ENCODE measurements around the gene VIL1. TPM values are rescaled to one million over a fixed set of nuclear protein-coding genes. Genes with fewer than 3 reads are reported as not detected.
A peak's percentile ranks its signal among the peaks of the same experiment; 100 is the strongest.

VIL1 gene
- total RNA-seq (2012; rRNA removed): not detected in 2 replicates
- not detected in 2 replicates for polyA plus RNA-seq (2012; rRNA removed)
- polyA plus RNA-seq (2012; cell fraction: cytosol; rRNA removed): not detected in 2 replicates
- not detected in 2 replicates for polyA plus RNA-seq (2012; cell fraction: nucleus; rRNA removed; ENCODE audit: low replicate concordance)
- percentile 7 among the genes with signal in this experiment for Bru-seq, nascent RNA
- percentile 8 among the genes with signal in this experiment for BruChase-seq, experiment 1, labeled RNA remaining after a 6-hour chase
- BruChase-seq, experiment 2, labeled RNA remaining after a 2-hour chase: percentile 5 among the genes with signal in this experiment
- long read RNA-seq: 0 reads

- ATAC-seq (ENCODE audit: low read depth): no peak
- H3K4me1 ChIP-seq (ENCODE audit: control insufficient read depth, insufficient read depth, low read length): no peaks in the 10 kb centered on the region
- no peaks in the 10 kb centered on the region; the same call in 1 of the 2 replicates for H3K9me1 ChIP-seq (ENCODE audit: insufficient read depth, low read length)
- TF ChIP-seq RFX5 (IDR thresholded peaks at IDR 0.05; ENCODE audit: low read depth, low read length) (no peak), MXI1 (IDR thresholded peaks at IDR 0.05; ENCODE audit: borderline replicate concordance, low read depth, low read length) (no peak), POLR2A (IDR thresholded peaks at IDR 0.05; ENCODE audit: low read depth, low read length) (no peak), MAZ (IDR thresholded peaks at IDR 0.05; ENCODE audit: borderline replicate concordance, low read depth, low read length) (no peak), CTCF (conservative IDR thresholded peaks at IDR 0.05; ENCODE audit: low read depth, low read length) (no peak), FOS (IDR thresholded peaks at IDR 0.05; ENCODE audit: low read depth, low read length) (no peak), NFE2L2 (IDR thresholded peaks at IDR 0.05; ENCODE audit: low read depth, low read length) (no peak), BHLHE40 (IDR thresholded peaks at IDR 0.05; ENCODE audit: low read depth, low read length) (no peak), RCOR1 (IDR thresholded peaks at IDR 0.05; ENCODE audit: insufficient replicate concordance, low read length) (no peak), RAD21 (IDR thresholded peaks at IDR 0.05; ENCODE audit: low read length) (no peak), CHD1 (IDR thresholded peaks at IDR 0.05; ENCODE audit: low read depth, low read length) (no peak)
- H2BK20ac ChIP-seq (ENCODE audit: low read depth, low read length): no peak within 1 kb of the TSS
- H4K20me1 ChIP-seq (ENCODE audit: insufficient read depth, low read length): no peaks in the 10 kb centered on the region
- no peak within 1 kb of the TSS for H2BK120ac ChIP-seq (ENCODE audit: low read depth, low read length)
- H2BK15ac ChIP-seq (ENCODE audit: low read depth, low read length): no peak within 1 kb of the TSS
- H3K23ac ChIP-seq (ENCODE audit: low read depth, low read length): no peak within 1 kb of the TSS
- CTCF ChIA-PET: interaction anchor here (0.7 kb wide), 1 partner anchor 253 kb away, joined by 3 read pairs; no protein-coding TSS in a partner anchor
- no peak within 1 kb of the TSS for H3K4ac ChIP-seq (ENCODE audit: low read depth, low read length)
- no peaks in the 10 kb centered on the region for H3K79me1 ChIP-seq (ENCODE audit: low read depth in 1 of 2, low read length in 2 of 2)
- no peak within 1 kb of the TSS for H4K5ac ChIP-seq (ENCODE audit: low read depth, low read length)
- no peaks in the 10 kb centered on the region for H3K9me3 ChIP-seq (ENCODE audit: control insufficient read depth, insufficient read depth, low read length)
- no peak within 1 kb of the TSS for H3K9ac ChIP-seq (ENCODE audit: low read depth, low read length)
- H3K18ac ChIP-seq (ENCODE audit: low read depth, low read length): no peak within 1 kb of the TSS
- no peak within 1 kb of the TSS for H4K91ac ChIP-seq (ENCODE audit: insufficient read depth, low read depth, low read length)
- in situ Hi-C loops (cut with MboI; ENCODE audit: low sequenced_read_pairs) (no loop called here), dilution Hi-C loops (cut with HindIII; ENCODE audit: low sequenced_read_pairs, unreplicated experiment) (no loop called here), intact Hi-C loops (cut with micrococcal nuclease) (no loop called here)
- H2AK9ac ChIP-seq (replicated peaks; ENCODE audit: low read depth, low read length, poor library complexity): no peak within 1 kb of the TSS
- DNase-seq: no peak
- no peak within 1 kb of the TSS for H2AK5ac ChIP-seq (ENCODE audit: low read depth, low read length)
- no peaks in the 10 kb centered on the region for H3K36me3 ChIP-seq (ENCODE audit: control insufficient read depth, insufficient read depth, low read length)
- H3K14ac ChIP-seq (replicated peaks; ENCODE audit: low read depth, low read length): no peak within 1 kb of the TSS
- H2AFZ ChIP-seq (replicated peaks; ENCODE audit: low read length, poor library complexity): peak within 1 kb of the TSS; percentile 51
- no TSS peak for BruUV-seq (replicated peaks)
- no peak within 1 kb of the TSS for H4K8ac ChIP-seq (ENCODE audit: low read depth in 2 of 2, low read length in 2 of 2)
- 87% methylated on average over 3 of the region's 9 CpGs; no CpG with 5 or more reads in 1 of the 2 experiments for WGBS, 2 experiments (ENCODE audit: extremely low coverage in 2 of 2, insufficient read length in 1 of 2)
- H3K27ac ChIP-seq (ENCODE audit: insufficient read depth, low read length): no peak within 1 kb of the TSS
- POLR2A ChIA-PET (ENCODE audit: unreplicated experiment): no interaction called here
- peaks cover 12% of the 10 kb centered on the region for H3K27me3 ChIP-seq (ENCODE audit: control insufficient read depth, insufficient read depth, low read length)
- no peak within 1 kb of the TSS for H3K4me2 ChIP-seq (ENCODE audit: low read depth, low read length)
- H3K56ac ChIP-seq (ENCODE audit: extremely low read depth, insufficient read depth, low read length): no peak within 1 kb of the TSS
- no peak within 1 kb of the TSS for H3K4me3 ChIP-seq (ENCODE audit: insufficient read depth, low read depth, low read length)
- no peak within 1 kb of the TSS for H2BK5ac ChIP-seq (ENCODE audit: low read depth, low read length, poor library complexity, severe bottlenecking)
Observed at GRCh38 chr2:218418717-218419458, at the start of gene VIL1. TSS of gene VIL1 (plus strand) at chr2:218419123. CDS start at chr2:218423779, 4,656 bp downstream.
